Glomerular endothelial cell (primary cell): Measurements from ENCODE around the gene SPATS2L. TPM values are rescaled to one million over a fixed set of nuclear protein-coding genes. Genes with fewer than 3 reads are reported as not detected.

Experiments
- DNase-seq: peaks from one replicate; pipeline ENCODE4 v3.0.0-alpha.2; 2011; ENCODE audit warnings: low read depth, low spot score; ENCODE audit errors: extremely low read depth
- total RNA-seq: library from RNA; depleted of rRNA; stranded (reverse); fragments of >200 nt; gene quantifications from 2 replicates; pipeline ENCODE4 v1.2.3, GENCODE V29; 2015

Gene SPATS2L
- total RNA-seq, 1 donor from 2014 or later = 86.3 TPM

- DNase-seq = no peak
These were observed 125.7 kb downstream of the SPATS2L start for GRCh38 chr2:200431996-200432705.

DNA sequence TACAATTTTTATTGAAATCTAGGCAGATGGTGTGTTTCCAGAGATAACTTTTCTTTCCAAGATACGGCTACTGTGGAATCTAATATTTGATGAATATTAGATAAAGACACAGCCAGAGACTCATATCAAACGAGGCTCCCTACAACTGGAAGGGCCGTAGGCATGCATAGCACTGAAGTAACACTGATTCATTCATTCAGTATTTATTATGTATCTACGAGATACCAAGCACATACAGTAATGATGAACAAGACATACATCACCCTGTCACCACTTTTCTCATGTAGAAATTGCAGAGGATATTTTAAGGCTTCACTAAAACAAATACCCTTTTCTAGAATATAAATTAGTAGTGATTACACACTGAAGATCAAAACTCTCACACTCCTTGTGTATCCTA lies 128.9 kb downstream of the SPATS2L start:
- DNase-seq = no peak

- no peak for DNase-seq
These were observed 131.8 kb downstream of the SPATS2L start for GRCh38 chr2:200438251-200438650.

- DNase-seq = no peak
These were observed 132.4 kb downstream of the SPATS2L start for GRCh38 chr2:200438846-200439245.

DNA sequence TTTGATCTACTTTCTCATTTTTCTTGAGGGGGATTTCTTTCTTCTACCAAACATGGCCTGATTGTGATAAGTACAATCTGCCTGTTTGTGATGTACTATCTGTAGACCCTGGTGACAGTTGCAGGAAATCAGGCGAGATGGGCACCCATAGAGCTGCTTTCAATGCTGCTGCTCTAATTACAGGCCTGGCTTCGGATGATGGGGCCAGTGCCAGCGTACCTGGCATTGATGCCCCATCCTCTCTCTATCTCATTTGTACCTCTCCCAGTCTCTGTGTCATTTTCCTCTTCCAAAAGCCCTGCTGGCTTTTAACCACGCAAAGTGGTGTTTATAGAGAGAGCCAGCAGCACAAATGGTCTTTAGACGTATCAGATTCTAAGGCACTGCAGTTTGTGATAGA lies 133.5 kb downstream of the SPATS2L start:
- no peak for DNase-seq

GRCh38 chr2:200442471-200442870 lies 136.0 kb downstream of the SPATS2L start:
- DNase-seq = no peak

GRCh38 chr2:200443376-200443775 lies 136.9 kb downstream of the SPATS2L start:
- no peak for DNase-seq

DNA sequence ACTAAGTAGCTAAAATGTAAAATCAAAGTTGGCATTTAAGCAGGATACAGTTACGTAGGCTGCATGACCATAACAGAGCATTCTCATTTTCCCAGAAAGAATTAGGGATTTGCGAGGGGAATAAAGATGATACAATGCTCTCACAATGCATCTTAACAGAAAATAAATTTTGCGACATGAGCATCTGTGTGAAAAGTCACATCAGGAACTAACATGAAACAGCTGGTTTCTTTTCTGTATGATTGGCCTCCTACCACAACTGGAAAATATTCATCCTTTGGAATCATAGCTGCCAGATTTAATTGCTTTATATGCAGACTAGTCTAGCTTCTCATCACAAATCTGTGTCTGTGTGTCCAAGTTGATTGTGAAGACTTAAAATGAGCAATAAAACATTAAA lies 137.4 kb downstream of the SPATS2L start:
- DNase-seq = no peak

DNA sequence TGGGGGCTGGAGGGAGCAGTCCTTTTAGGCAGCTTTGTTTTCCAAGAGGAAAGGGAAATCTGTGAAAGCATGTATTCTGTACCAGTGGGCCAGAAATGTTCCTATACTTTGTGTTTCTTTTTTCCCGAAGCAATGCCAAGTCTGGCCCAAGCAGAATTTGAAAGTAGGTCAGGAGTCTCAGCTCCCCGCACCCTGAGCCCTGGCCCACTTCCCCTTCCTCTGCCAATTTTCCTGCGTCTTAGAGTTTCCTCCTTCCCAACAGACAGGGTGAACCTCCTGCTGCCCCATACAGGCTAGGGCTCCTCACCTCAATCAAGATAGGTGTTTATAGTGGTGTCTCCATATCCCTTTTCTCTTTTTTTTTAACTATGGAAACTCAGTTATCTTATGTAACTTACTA lies 138.0 kb downstream of the SPATS2L start:
- DNase-seq = no peak

GRCh38 chr2:200445284-200445683 lies 138.8 kb downstream of the SPATS2L start:
- DNase-seq = no peak

DNA sequence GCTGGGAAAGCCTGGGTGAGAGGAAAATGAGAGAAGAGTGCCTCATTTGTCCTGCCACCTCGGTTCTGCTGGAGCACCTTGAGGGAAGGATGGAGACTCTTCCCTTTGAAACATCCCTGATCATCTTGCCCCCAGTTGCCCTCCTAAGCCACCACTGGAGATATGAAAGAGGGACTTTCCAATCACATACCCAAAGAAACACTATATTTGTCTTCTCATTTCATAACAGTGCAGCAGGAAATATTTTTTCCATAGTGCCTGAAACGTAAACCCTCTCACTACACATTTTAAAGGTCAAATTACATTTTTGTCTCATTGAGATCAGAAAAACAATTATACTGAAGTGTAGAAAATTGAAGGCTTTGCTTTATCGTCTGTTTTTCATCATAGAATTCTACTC lies 140.1 kb downstream of the SPATS2L start:
- no peak for DNase-seq

GRCh38 chr2:200447139-200447855 lies 140.8 kb downstream of the SPATS2L start:
- no peak for DNase-seq

- no peak for DNase-seq
These were observed 142.0 kb downstream of the SPATS2L start for GRCh38 chr2:200448455-200448854.

GRCh38 chr2:200449149-200449548 lies 142.7 kb downstream of the SPATS2L start:
- DNase-seq = no peak

- no peak for DNase-seq
These were observed 143.8 kb downstream of the SPATS2L start for GRCh38 chr2:200450288-200450687.

- DNase-seq = no peak
These were observed 145.0 kb downstream of the SPATS2L start for GRCh38 chr2:200451511-200451910.

GRCh38 chr2:200452377-200452776 lies 145.9 kb downstream of the SPATS2L start:
- DNase-seq = no peak

DNA sequence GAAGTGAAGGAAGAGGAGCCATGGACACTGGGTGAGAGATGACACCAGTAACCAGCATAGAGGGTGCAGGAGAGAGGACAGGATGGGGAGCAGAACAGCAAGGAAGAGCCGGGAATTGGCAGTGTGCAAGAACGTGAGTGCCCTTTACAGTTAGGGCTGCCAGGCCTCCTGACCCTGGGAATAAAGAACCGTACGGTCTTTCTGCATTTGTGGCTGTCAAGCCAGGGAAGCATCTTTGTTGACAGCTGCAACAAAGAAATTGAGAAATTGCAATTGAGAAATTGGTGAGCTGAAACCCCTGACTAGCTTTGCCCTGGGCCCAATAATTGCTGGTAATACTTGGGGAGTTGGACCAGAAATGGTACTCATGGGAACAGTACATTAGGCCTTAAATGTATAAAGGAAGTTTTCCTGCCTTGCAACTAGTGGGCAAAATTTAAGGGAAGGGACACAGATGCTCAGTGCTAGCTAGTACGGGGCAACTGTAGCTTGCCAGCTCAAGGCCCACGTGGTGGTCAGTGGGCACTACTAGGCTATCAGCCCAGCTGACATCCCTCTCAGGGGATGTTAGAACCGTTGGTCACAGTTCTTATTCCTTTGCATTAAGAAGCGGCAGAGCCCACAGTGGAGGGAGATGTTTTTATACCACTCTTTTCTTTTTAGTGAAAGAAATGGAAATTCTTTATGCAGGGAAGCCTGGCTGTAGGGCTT lies 146.8 kb downstream of the SPATS2L start:
- no peak for DNase-seq

DNA sequence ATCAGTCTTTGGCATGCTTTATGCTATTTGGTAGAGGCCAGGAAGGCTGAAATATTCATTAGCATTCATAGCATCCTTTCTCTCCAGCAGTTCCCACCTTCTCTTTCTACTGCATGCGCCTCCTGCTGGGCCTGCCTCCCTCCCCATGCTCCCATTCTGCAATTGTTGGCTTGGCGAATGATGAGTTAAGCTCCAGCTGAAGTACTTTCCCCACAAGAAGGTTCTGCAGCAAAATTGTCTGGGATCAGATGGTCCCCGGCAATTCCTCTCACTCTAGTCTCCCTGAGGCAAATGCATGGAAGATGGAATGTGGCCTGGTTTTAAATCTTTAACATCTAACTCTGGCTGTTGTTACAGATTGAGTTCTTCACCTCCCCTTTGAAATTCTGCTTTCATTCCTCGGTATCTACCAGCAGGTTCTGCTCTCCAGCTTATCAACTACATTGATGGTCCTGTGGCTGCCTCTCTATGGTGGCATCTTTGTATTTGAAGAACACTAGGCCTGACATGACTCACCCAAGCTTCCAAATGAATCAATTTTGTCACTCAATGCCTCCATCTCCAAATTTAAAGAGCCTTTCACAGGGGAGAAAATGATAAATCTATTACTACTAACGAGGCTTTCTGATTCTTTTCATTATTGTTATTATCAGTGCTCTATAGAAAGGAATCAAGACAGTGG lies 147.5 kb downstream of the SPATS2L start:
- DNase-seq = no peak

- DNase-seq = no peak
These were observed 148.7 kb downstream of the SPATS2L start for GRCh38 chr2:200454927-200455801.
